Effector memory CD4-positive, alpha-beta T cell (primary cell): Measurements from ENCODE around the gene EMILIN1.

Experiments used
- DNase-seq, 3 donors: peaks; one replicate each; pipeline ENCODE4 v3.0.0-alpha.2; 2020
- H3K27ac ChIP-seq: 2 replicates; pipeline ENCODE4 v1.7.0; 2013; ENCODE audit warnings: mild to moderate bottlenecking, low read length, moderate library complexity; ENCODE audit not compliant: insufficient read depth, poor library complexity, severe bottlenecking
- H3K27me3 ChIP-seq: replicated peaks from 2 replicates; pipeline ENCODE4 v1.7.0; 2013; ENCODE audit warnings: mild to moderate bottlenecking, low read length; ENCODE audit not compliant: insufficient read depth, control insufficient read depth, poor library complexity, severe bottlenecking
- H3K36me3 ChIP-seq: 2 replicates; pipeline ENCODE4 v1.7.0; 2013; ENCODE audit warnings: mild to moderate bottlenecking, low read length, moderate library complexity; ENCODE audit not compliant: control insufficient read depth, insufficient read depth
- H3K4me1 ChIP-seq: 2 replicates; pipeline ENCODE4 v1.7.0; 2013; ENCODE audit warnings: low read length, mild to moderate bottlenecking; ENCODE audit not compliant: control insufficient read depth, insufficient read depth, poor library complexity, severe bottlenecking
- H3K4me3 ChIP-seq: 2 replicates; pipeline ENCODE4 v1.7.0; 2013; ENCODE audit warnings: low read length, low read depth, mild to moderate bottlenecking; ENCODE audit not compliant: insufficient read depth, poor library complexity, severe bottlenecking
- H3K9me3 ChIP-seq: 2 replicates; pipeline ENCODE4 v1.7.0; 2013; ENCODE audit warnings: mild to moderate bottlenecking, low read length, moderate library complexity; ENCODE audit not compliant: control insufficient read depth

EMILIN1 gene

GRCh38 chr2:27086090-27086723, 7.8 kb downstream of the EMILIN1 start:
- peak overlapping the region; percentile 71 for H3K4me3 ChIP-seq
- peak overlapping the region; percentile 85 for H3K27ac ChIP-seq
- peak; percentile 94 to 97 (median 95) for DNase-seq
- peaks cover 28% of the 10 kb centered on the region for H3K4me1 ChIP-seq
- no peaks in the 10 kb centered on the region for H3K27me3 ChIP-seq
- no peaks in the 10 kb centered on the region for H3K36me3 ChIP-seq
- no peaks in the 10 kb centered on the region for H3K9me3 ChIP-seq

- Histone ChIP-seq H3K9me3 (no peaks in the 10 kb centered on the region), H3K4me3 (peak within 1 kb of the TSS; percentile 71), H3K27ac (peak within 1 kb of the TSS; percentile 85), H3K4me1 (peaks cover 22% of the 10 kb centered on the region), H3K27me3 (no peaks in the 10 kb centered on the region), H3K36me3 (no peaks in the 10 kb centered on the region)
- DNase-seq, result no peak
Measured at GRCh38 chr2:27086724-27087593, 8.5 kb downstream of the EMILIN1 start, which contains the start of gene KHK. KHK (plus strand) TSS chr2:27086772; CDS start chr2:27087260, 488 bp downstream.

- H3K27ac ChIP-seq, result no peak overlapping the region
- no peaks in the 10 kb centered on the region for H3K9me3 ChIP-seq
- no peaks in the 10 kb centered on the region for H3K36me3 ChIP-seq
- H3K27me3 ChIP-seq, result no peaks in the 10 kb centered on the region
- no peak for DNase-seq
- H3K4me3 ChIP-seq, result no peak overlapping the region
- H3K4me1 ChIP-seq, result peaks cover 19% of the 10 kb centered on the region
Measured at GRCh38 chr2:27087823-27088410, 9.5 kb downstream of the EMILIN1 start.

GRCh38 chr2:27088634-27089033, 10.2 kb downstream of the EMILIN1 start:
- no peak overlapping the region for H3K4me3 ChIP-seq
- no peaks in the 10 kb centered on the region for H3K36me3 ChIP-seq
- no peak for DNase-seq
- H3K9me3 ChIP-seq, result no peaks in the 10 kb centered on the region
- no peaks in the 10 kb centered on the region for H3K27me3 ChIP-seq
- H3K27ac ChIP-seq, result no peak overlapping the region
- H3K4me1 ChIP-seq, result peaks cover 19% of the 10 kb centered on the region

- no peaks in the 10 kb centered on the region for H3K27me3 ChIP-seq
- H3K9me3 ChIP-seq, result no peaks in the 10 kb centered on the region
- no peak overlapping the region for H3K27ac ChIP-seq
- peaks cover 19% of the 10 kb centered on the region for H3K4me1 ChIP-seq
- no peaks in the 10 kb centered on the region for H3K36me3 ChIP-seq
- no peak overlapping the region for H3K4me3 ChIP-seq
- no peak for DNase-seq
Measured at GRCh38 chr2:27089111-27089954, 10.9 kb downstream of the EMILIN1 start.

- Histone ChIP-seq H3K27me3 (no peaks in the 10 kb centered on the region), H3K4me3 (no peak overlapping the region), H3K27ac (no peak overlapping the region), H3K36me3 (no peaks in the 10 kb centered on the region), H3K4me1 (peaks cover 11% of the 10 kb centered on the region), H3K9me3 (no peaks in the 10 kb centered on the region)
- no peak for DNase-seq
Measured at GRCh38 chr2:27091746-27092695, 13.6 kb downstream of the EMILIN1 start.

GRCh38 chr2:27092696-27093429, 14.4 kb downstream of the EMILIN1 start:
- DNase-seq, result no peak
- Histone ChIP-seq H3K4me1 (peaks cover 7% of the 10 kb centered on the region), H3K36me3 (no peaks in the 10 kb centered on the region), H3K4me3 (no peak overlapping the region), H3K9me3 (no peaks in the 10 kb centered on the region), H3K27ac (no peak overlapping the region), H3K27me3 (no peaks in the 10 kb centered on the region)

- Histone ChIP-seq H3K9me3 (no peaks in the 10 kb centered on the region), H3K4me3 (no peak overlapping the region), H3K36me3 (no peaks in the 10 kb centered on the region), H3K27me3 (no peaks in the 10 kb centered on the region), H3K4me1 (peaks cover 7% of the 10 kb centered on the region), H3K27ac (no peak overlapping the region)
- DNase-seq, result no peak
Measured at GRCh38 chr2:27093430-27094352, 15.3 kb downstream of the EMILIN1 start.
